Stimulated activated CD8-positive, alpha-beta memory T cell treated with anti-CD3 and anti-CD28 coated beads, Interleukin-12 subunit alpha, Interleukin-12 subunit beta, amount 100 ng/mL, for 1 hour (primary cell): Measurements from ENCODE around the gene OLIG3.

ENCODE experiments used
- DNase-seq: peaks from one replicate; pipeline ENCODE4 v3.0.0-alpha.2; 2020; ENCODE audit warnings: low read depth

The OLIG3 gene

DNA sequence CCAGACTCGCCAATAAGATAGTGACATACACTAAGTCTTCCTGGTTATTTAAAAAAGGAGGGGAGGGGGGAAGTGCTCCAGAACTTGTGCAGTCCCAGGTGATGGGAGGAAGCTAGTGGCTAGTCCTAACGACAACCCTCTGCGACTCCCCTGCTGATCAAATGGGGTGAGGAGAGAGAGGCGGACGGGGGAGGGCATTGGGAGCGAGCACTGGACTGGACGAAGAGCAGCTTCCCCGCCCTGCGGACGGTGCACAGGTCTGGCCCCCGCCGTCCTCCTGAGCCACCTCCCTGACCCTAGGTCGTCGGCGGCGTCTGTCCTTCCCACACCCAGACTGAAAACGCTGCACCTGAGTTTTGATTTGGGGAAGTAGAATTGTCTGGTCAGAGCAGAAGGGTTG lies 2.2 kb upstream of the OLIG3 start:
- no peak for DNase-seq

- DNase-seq: no peak
Observed at GRCh38 chr6:137495703-137496336, 1.6 kb upstream of the OLIG3 start.

DNA sequence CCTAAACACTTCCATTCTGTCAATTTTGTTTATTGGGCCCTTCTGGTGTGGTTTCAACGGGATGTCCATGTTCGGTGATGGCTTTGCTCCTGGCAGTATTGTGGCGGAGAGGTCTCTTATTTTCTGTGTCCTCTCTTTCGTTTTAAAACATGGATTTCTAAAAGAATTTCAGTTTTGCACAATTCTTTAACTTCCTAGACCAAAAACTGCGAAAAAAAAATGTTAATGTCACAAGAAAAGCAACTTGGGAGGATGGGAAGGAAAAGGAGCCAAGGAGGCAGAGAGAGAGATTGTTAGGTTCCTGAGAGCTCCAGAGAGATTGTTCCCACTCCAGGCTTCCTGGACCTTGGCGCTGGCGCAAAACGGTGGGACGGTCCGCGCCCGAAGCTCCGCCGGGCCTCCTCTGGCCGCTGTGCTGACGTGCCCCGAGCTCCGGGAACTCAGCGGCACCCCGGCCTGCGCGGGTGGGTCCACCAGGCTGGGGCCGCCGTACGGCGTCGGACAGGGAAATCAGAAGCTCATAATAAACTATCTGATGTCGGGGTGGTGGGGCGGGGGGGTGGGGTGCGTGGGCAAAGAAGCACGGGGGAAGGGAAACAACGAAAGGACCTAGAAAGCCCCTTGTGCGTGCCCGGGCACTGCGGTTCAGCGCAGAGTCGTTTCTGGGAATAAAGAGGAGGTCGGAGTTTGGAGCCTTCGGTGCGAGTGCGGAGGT lies 951 bp upstream of the OLIG3 start:
- DNase-seq: no peak

DNA sequence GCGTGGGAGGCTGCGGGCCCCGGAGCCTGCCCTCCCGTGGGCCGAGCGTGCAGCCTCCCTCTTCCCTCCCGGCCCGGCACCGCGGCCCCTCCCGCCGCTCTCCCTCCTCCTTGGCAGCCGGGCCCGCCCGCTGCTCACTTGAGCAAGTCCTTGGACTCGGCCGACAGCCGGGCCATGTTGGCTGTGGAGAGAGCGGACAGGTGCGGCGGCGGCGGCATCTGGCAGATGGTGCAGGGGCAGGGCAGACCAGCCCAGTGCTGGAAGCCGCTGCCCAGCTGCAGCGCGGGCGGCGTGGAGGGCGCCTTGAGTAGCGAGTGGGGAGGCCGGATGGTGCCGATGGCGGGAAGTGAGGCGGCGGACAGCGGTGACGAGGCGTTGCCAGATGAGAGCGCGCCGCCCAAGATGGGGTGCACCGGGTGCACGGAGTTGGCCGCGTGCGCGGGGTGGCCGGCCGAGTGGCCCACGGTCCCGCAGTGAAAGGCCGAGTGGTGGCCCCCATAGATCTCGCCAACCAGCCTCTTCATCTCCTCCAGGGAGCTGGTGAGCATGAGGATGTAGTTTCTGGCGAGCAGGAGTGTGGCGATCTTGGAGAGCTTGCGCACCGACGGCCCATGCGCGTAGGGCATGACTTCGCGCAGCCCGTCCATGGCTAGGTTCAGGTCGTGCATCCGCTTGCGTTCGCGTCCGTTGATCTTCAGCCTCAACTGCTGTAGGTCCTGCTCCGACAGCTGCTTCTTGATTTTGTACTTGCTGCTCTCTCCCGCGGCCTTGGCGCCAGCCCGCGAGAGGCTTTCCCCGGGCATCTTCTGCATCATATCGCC lies 766 bp downstream of the OLIG3 start:
- no peak for DNase-seq

DNA sequence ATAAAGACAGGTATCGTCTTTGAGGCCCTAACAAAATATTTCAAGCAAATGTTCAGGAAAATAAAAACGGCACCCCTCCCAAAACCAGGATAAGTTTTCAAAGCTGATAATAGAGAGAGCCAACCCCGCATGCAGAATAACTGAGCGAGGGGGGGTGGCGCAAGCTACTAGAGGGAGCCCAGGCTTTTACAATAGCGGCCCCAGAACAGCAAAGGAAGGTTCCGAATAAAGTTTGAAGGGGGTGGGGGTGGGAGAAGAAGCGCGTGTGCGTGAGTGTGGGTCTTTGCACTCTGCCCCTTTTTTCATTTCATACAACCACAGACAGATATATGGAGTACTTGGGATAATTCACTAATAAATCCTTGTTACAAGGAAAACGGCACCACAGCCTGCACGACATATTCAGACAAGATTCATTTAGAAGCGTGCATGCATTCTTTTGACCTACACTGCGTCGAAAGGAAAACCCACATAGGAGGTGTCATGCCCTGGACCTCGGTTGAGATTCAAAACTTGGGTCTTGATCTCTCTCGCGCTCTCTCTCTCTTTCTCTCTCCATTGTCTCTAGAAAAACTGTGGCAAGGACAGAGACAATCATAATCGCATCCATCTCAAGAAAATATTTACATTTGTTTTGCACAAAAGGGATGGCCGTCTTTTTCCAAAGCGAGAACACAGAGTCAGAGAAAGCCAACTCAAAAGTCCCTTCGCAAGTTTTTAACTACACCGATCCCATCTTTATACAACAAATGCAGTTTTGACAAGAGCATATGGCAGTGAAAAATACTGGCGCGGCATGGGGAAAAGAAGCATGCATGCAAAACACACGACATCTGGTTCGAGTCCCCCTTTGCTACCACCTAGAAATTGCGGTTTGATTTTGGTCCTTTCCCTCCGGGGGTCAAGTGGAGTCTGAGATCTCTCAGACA lies 1.6 kb downstream of the OLIG3 start:
- no peak for DNase-seq

DNA sequence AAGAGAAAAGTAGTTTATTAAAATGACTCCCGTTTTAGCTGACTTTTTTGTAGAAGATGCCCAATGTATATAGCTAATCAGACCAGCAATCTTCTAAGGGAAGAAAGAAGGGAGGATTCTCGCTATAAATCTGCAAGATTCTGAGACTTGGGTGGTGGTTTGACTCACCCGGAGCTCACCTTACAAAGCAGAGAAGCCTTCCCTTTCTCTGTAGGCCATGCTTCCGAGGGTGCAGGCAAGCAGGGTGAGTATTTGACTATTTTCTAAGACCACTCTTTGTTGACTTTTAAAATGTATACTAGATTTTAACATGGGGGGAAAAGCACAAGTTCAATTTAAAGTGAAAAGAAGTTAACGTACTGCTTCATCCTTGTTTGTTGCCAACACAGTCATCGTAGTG lies 2.7 kb downstream of the OLIG3 start:
- DNase-seq: no peak

DNA sequence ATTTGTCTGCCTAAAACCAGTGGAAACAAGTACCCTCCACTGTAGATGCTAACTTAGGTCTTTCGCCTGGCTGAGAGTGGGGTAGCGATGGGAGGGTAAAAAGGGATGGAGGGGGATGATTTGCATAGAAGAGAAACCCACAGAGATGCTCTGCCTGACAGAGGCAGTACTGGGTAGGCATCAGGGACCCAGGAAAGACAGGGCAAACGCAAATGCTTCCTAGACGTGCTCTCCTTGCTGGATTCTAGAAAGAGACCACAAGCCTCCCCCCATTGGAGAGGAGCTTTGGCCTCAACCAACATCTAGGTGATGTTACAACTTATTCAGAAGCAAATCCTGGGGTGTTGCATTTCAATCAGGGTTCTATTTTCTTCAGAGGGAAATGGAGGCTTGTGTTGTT lies 3.2 kb downstream of the OLIG3 start:
- no peak for DNase-seq

GRCh38 chr6:137490006-137490905 lies 3.9 kb downstream of the OLIG3 start:
- no peak for DNase-seq

DNA sequence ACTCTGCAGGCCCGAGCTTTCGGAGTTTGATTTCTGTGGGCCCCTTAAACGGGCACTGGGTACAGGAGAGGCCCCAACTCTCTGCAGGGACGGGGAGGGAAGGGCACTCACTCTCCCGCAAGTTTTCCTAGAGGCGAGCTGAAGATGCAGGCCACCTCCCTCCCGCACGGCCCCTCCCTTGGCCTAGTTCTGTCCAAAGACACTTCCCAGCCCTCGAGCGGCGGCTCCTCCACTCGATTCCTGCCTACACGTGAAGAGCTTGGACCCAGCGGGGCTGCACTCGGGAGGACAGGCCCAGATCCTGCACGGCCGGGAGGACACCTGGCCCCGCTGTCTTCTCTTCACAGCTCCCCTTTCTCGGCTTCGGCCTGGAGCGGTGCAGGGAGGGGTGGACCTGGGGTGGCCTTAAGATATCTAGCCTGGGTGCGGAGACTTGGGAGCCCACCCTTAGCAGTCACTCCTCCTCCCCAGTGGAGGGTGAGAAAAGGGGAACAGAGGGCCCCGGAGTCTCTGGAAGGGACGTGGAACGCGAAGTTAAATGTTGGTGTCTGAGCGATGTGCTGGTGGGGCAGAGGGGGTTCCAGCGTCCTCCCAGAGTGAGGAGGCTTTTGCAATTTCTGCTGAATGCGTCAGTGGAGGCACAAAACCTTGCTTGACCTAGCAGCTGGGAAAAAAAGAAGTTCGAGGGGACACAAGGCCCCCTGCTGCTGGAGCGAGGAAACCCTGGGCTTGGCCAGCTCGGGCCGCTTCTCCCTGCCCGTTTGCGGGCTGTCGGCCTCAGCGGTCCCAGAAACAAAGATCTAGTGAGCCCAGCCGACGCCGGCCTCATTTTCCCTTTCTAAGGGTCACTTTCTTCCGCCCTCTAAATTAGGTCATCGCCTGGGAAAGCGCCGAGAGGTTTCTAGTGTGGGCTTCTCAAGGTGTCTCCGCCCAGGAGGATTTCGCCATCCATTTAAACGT lies 4.9 kb downstream of the OLIG3 start:
- no peak for DNase-seq

DNA sequence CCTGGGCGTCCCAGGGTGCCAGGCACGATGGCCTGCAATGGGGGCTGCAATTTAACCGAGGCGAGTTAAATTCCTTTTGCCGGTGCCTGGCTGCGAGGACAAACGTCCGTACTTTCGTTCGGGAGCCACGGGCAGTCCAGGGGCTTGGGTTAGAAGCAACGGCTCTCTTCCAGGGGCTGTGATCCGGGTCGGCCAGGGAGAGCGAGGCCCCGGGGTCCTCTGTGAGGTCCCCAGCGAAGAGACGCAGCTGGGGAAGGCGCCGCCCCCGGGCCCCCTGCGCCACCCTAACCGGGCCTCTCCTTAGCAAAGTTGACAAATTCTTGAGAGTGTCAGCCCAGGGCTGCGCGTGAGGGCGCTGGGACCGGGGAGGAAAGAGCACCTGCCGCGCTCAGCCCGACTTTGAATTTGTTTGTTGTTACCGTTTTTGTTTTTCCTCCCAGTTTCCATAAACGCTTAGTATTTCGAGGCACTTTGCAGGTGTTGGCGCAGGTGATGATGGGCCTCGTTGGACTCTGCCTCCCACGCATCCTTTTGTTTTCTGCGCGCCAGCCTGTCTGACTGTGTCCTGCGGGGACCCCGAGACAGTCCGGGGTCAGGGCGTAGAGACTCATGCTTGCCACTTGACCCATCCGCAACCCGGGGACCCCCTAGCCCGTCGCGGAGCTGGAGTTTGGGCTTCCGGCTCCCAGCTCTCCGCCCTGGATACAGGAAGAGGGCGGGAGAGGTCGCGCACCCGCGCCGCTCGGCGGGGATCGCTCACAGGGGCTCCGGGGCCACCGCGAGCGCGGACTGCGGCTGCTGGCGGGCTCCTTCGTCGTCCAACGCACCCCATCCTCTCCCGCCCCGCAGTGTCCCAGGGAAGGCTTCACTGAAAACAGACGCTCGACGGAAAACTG lies 5.8 kb downstream of the OLIG3 start:
- no peak for DNase-seq

- DNase-seq: no peak
Observed at GRCh38 chr6:137487869-137488149, 6.4 kb downstream of the OLIG3 start.

- DNase-seq: no peak
Observed at GRCh38 chr6:137487181-137487868, 6.9 kb downstream of the OLIG3 start.

- no peak for DNase-seq
Observed at GRCh38 chr6:137486416-137486815, 7.8 kb downstream of the OLIG3 start.

DNA sequence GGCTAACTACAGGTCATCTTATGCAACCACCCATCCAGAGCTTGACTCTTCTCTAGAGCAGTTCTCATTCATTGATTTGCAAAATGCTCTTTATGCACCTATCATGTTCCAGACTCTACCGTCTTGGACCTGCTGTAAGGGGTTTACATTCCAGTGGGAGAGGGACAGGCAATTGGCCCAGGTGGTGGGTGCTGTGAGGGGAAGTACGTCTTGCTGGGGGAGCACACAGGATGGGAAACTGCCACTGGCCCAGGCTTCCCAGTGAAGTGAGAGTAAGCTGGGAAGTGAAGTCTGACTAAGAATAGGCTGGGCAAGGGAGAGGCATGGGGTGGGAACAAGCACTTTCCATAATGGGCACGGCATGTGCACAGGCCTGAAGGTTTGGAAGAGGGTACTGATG lies 13.8 kb downstream of the OLIG3 start:
- DNase-seq: no peak

GRCh38 chr6:137475103-137475502 lies 19.1 kb downstream of the OLIG3 start:
- DNase-seq: no peak

DNA sequence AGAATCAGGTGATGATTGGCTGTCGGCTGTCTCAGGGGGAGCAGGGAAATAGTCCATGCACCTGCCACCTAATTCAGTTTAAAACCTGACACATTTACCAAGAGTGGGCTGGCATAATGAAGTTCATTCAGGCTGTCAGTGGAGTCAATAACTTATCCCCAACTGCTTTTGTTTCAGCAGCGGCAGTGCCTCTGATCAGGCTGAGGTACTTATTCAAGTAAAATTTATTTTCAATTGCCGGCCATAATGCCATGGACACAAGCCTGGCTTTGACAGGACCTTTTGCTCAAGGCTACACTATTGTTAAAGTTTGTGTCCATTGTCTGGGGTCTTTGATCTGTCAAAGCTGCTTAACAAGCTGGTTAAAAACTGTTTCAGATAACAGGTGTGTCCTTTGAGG lies 20.6 kb downstream of the OLIG3 start:
- DNase-seq: no peak

DNA sequence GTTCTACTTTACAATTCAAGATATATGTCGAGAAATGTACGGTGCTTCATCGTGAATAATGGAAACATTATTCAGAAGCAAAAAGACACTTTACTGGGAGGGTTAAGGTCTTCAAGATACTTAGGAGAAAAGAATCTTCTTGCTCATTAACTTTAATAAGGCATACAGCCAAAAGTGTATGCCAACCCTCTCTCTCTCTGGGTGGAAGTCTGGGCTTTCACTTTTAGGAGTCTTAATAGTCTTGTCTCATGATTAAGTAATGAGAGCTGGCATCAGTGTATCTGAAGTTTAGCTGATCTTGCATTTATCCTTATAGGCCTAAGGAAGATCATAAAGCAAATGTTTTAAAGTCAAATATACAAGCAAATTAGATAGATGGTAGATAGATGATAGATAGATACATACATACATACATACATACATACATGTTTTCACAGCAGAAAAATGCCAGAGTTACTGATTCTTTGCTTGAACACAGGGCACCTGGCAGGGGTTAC lies 21.5 kb downstream of the OLIG3 start:
- DNase-seq: no peak

DNA sequence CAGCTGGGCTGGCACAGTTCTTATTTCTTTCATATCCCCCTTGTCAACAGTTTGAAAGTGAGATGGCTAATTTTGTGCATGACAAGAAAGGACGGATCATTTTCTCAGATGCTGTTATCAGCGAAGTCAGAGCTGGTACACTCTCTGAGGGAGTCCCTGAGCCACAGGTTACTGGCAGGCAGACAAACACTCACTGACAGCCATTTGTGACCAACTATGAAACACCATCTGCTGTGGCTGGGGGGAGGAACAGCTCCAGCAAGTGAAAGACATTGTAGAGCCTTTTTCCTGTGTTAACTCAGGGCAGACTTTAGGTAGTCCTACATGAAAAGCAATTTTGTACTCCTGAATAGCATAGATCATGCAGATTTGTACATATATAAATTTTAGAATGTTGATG lies 22.2 kb downstream of the OLIG3 start:
- no peak for DNase-seq
